Measurements from ENCODE around the gene MTNR1A.

GRCh38 chr4:186494496-186494895 is 60.9 kb downstream of the MTNR1A start:
- TF ChIP-seq POLR2A (IDR thresholded peaks at IDR 0.05) (no peak), POLR2AphosphoS5 (IDR thresholded peaks at IDR 0.05) (no peak), EP300 (IDR thresholded peaks at IDR 0.05) (no peak)
- TF ChIP-seq, protein P1, sequence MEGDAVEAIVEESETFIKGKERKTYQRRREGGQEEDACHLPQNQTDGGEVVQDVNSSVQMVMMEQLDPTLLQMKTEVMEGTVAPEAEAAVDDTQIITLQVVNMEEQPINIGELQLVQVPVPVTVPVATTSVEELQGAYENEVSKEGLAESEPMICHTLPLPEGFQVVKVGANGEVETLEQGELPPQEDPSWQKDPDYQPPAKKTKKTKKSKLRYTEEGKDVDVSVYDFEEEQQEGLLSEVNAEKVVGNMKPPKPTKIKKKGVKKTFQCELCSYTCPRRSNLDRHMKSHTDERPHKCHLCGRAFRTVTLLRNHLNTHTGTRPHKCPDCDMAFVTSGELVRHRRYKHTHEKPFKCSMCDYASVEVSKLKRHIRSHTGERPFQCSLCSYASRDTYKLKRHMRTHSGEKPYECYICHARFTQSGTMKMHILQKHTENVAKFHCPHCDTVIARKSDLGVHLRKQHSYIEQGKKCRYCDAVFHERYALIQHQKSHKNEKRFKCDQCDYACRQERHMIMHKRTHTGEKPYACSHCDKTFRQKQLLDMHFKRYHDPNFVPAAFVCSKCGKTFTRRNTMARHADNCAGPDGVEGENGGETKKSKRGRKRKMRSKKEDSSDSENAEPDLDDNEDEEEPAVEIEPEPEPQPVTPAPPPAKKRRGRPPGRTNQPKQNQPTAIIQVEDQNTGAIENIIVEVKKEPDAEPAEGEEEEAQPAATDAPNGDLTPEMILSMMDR (IDR thresholded peaks at IDR 0.05) = no peak

Measured in sigmoid colon (tissue), 4 donors.